ENCODE data around the gene KIAA1549. TPM values are rescaled to one million over a fixed set of nuclear protein-coding genes. Genes with fewer than 3 reads are reported as not detected.
A peak's percentile ranks its signal among the peaks of the same experiment; 100 is the strongest.

The KIAA1549 gene
- total and polyA plus RNA-seq, 2 donors, result 0.48 to 1.9 TPM

GRCh38 chr7:138879356-138879755 lies 101.8 kb downstream of the KIAA1549 start:
- Histone ChIP-seq H3K27ac (ENCODE audit: low read depth in 1 of 2, low read length in 1 of 2) (no peak overlapping the region), H3K9me3 (ENCODE audit: control insufficient read depth in 2 of 2, insufficient read depth in 1 of 2, low read length in 1 of 2) (no peaks in the 10 kb centered on the region), H3K4me3 (ENCODE audit: low read length in 2 of 2) (no peak overlapping the region), H3K4me1 (ENCODE audit: control insufficient read depth in 2 of 2, insufficient read depth in 2 of 2, low read length in 2 of 2) (peaks cover 3 to 19% of the 10 kb centered on the region in 2 donors), H3K27me3 (ENCODE audit: control insufficient read depth in 2 of 2, insufficient read depth in 1 of 2, low read length in 1 of 2) (no peaks in the 10 kb centered on the region), H3K36me3 (ENCODE audit: control insufficient read depth in 2 of 2, insufficient read depth in 2 of 2, low read length in 1 of 2) (no peaks in the 10 kb centered on the region)
- no peak for DNase-seq (ENCODE audit: low read depth in 6 of 9, low spot score in 9 of 9)
- WGBS, result 97% methylated on average over 10 of the region's 10 CpGs

- Histone ChIP-seq H3K36me3 (ENCODE audit: control insufficient read depth in 2 of 2, insufficient read depth in 2 of 2, low read length in 1 of 2) (no peaks in the 10 kb centered on the region), H3K9me3 (ENCODE audit: control insufficient read depth in 2 of 2, insufficient read depth in 1 of 2, low read length in 1 of 2) (no peaks in the 10 kb centered on the region), H3K4me3 (ENCODE audit: low read length in 2 of 2) (no peak overlapping the region), H3K4me1 (ENCODE audit: control insufficient read depth in 2 of 2, insufficient read depth in 2 of 2, low read length in 2 of 2) (peaks cover 3 to 19% of the 10 kb centered on the region in 2 donors), H3K27ac (ENCODE audit: low read depth in 1 of 2, low read length in 1 of 2) (no peak overlapping the region), H3K27me3 (ENCODE audit: control insufficient read depth in 2 of 2, insufficient read depth in 1 of 2, low read length in 1 of 2) (no peaks in the 10 kb centered on the region)
- no peak for DNase-seq (ENCODE audit: low read depth in 6 of 9, low spot score in 9 of 9)
Measured at GRCh38 chr7:138878856-138879255, 102.3 kb downstream of the KIAA1549 start.

GRCh38 chr7:138878051-138878450 lies 103.1 kb downstream of the KIAA1549 start:
- over 99% methylated on average over 7 of the region's 7 CpGs for WGBS
- Histone ChIP-seq H3K4me1 (ENCODE audit: control insufficient read depth in 2 of 2, insufficient read depth in 2 of 2, low read length in 2 of 2) (peaks cover 3 to 19% of the 10 kb centered on the region in 2 donors), H3K4me3 (ENCODE audit: low read length in 2 of 2) (no peak overlapping the region), H3K27ac (ENCODE audit: low read depth in 1 of 2, low read length in 1 of 2) (no peak overlapping the region), H3K36me3 (ENCODE audit: control insufficient read depth in 2 of 2, insufficient read depth in 2 of 2, low read length in 1 of 2) (no peaks in the 10 kb centered on the region), H3K27me3 (ENCODE audit: control insufficient read depth in 2 of 2, insufficient read depth in 1 of 2, low read length in 1 of 2) (no peaks in the 10 kb centered on the region), H3K9me3 (ENCODE audit: control insufficient read depth in 2 of 2, insufficient read depth in 1 of 2, low read length in 1 of 2) (no peaks in the 10 kb centered on the region)
- DNase-seq (ENCODE audit: low read depth in 6 of 9, low spot score in 9 of 9), result no peak

- DNase-seq (ENCODE audit: low read depth in 6 of 9, low spot score in 9 of 9), result no peak
- Histone ChIP-seq H3K27ac (ENCODE audit: low read depth in 1 of 2, low read length in 1 of 2) (no peak overlapping the region), H3K9me3 (ENCODE audit: control insufficient read depth in 2 of 2, insufficient read depth in 1 of 2, low read length in 1 of 2) (no peaks in the 10 kb centered on the region), H3K4me3 (ENCODE audit: low read length in 2 of 2) (no peak overlapping the region), H3K27me3 (ENCODE audit: control insufficient read depth in 2 of 2, insufficient read depth in 1 of 2, low read length in 1 of 2) (no peaks in the 10 kb centered on the region), H3K36me3 (ENCODE audit: control insufficient read depth in 2 of 2, insufficient read depth in 2 of 2, low read length in 1 of 2) (no peaks in the 10 kb centered on the region), H3K4me1 (ENCODE audit: control insufficient read depth in 2 of 2, insufficient read depth in 2 of 2, low read length in 2 of 2) (peaks cover 3 to 8% of the 10 kb centered on the region in 2 donors)
- 91% methylated on average over 4 of the region's 4 CpGs for WGBS
Measured at GRCh38 chr7:138876326-138876725, 104.9 kb downstream of the KIAA1549 start.

DNA sequence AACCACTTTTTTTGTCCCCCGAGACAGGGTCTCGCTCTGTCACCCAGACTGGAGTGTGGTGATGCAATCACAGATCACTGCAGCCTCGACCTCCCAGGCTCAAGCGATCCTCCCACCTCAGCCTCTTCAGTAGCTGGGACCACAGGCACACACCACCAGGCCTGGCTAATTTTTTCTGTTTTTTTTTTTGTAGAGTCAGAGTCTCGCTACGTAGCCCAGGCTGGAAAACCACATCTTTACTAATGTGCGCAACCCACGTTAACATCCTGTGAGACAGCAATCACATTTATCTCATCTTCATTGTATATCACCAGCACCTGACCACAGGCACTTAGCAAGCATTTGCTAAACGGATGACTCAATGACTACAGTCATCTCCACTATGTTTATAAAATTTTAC lies 105.4 kb downstream of the KIAA1549 start:
- Histone ChIP-seq H3K4me3 (ENCODE audit: low read length in 2 of 2) (no peak overlapping the region), H3K27ac (ENCODE audit: low read depth in 1 of 2, low read length in 1 of 2) (no peak overlapping the region), H3K36me3 (ENCODE audit: control insufficient read depth in 2 of 2, insufficient read depth in 2 of 2, low read length in 1 of 2) (no peaks in the 10 kb centered on the region), H3K4me1 (ENCODE audit: control insufficient read depth in 2 of 2, insufficient read depth in 2 of 2, low read length in 2 of 2) (peaks cover 3 to 8% of the 10 kb centered on the region in 2 donors), H3K9me3 (ENCODE audit: control insufficient read depth in 2 of 2, insufficient read depth in 1 of 2, low read length in 1 of 2) (no peaks in the 10 kb centered on the region), H3K27me3 (ENCODE audit: control insufficient read depth in 2 of 2, insufficient read depth in 1 of 2, low read length in 1 of 2) (no peaks in the 10 kb centered on the region)
- WGBS, result 41% methylated on average over 9 of the region's 9 CpGs
- peak in 6 of 9 donors; percentile 30 to 81 (median 44) for DNase-seq (ENCODE audit: low read depth in 6 of 9, low spot score in 9 of 9)

GRCh38 chr7:138873220-138873892 lies 107.8 kb downstream of the KIAA1549 start:
- 94% methylated on average over 5 of the region's 5 CpGs for whole genome bisulfite sequencing
- Histone ChIP-seq H3K4me1 (ENCODE audit: control insufficient read depth in 2 of 2, insufficient read depth in 2 of 2, low read length in 2 of 2) (peaks cover 3 to 8% of the 10 kb centered on the region in 2 donors), H3K36me3 (ENCODE audit: control insufficient read depth in 2 of 2, insufficient read depth in 2 of 2, low read length in 1 of 2) (no peaks in the 10 kb centered on the region), H3K27me3 (ENCODE audit: control insufficient read depth in 2 of 2, insufficient read depth in 1 of 2, low read length in 1 of 2) (no peaks in the 10 kb centered on the region), H3K4me3 (ENCODE audit: low read length in 2 of 2) (no peak overlapping the region), H3K9me3 (ENCODE audit: control insufficient read depth in 2 of 2, insufficient read depth in 1 of 2, low read length in 1 of 2) (no peaks in the 10 kb centered on the region), H3K27ac (ENCODE audit: low read depth in 1 of 2, low read length in 1 of 2) (no peak overlapping the region)
- DNase-seq (ENCODE audit: low read depth in 6 of 9, low spot score in 9 of 9), result no peak

- Histone ChIP-seq H3K9me3 (ENCODE audit: control insufficient read depth in 2 of 2, insufficient read depth in 1 of 2, low read length in 1 of 2) (no peaks in the 10 kb centered on the region), H3K36me3 (ENCODE audit: control insufficient read depth in 2 of 2, insufficient read depth in 2 of 2, low read length in 1 of 2) (no peaks in the 10 kb centered on the region), H3K27ac (ENCODE audit: low read depth in 1 of 2, low read length in 1 of 2) (no peak overlapping the region), H3K4me3 (ENCODE audit: low read length in 2 of 2) (no peak overlapping the region), H3K4me1 (ENCODE audit: control insufficient read depth in 2 of 2, insufficient read depth in 2 of 2, low read length in 2 of 2) (peaks cover 3 to 8% of the 10 kb centered on the region in 2 donors), H3K27me3 (ENCODE audit: control insufficient read depth in 2 of 2, insufficient read depth in 1 of 2, low read length in 1 of 2) (no peaks in the 10 kb centered on the region)
- 99% methylated on average over 4 of the region's 4 CpGs for WGBS
- no peak for DNase-seq (ENCODE audit: low read depth in 6 of 9, low spot score in 9 of 9)
Measured at GRCh38 chr7:138872576-138872975, 108.6 kb downstream of the KIAA1549 start.

DNA sequence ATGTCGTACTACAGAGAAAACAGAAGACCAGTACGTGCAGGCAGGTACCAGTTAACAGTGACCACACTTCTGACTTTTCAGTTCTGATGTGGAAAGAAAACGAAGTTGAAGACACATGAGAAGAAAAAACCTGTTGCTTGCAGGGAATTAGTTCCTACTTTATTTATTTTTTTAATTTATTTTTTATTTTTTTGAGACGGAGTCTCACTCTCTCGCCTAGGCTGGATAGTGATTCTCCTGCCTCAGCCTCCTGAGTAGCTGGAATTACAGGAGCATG lies 109.4 kb downstream of the KIAA1549 start:
- Histone ChIP-seq H3K4me1 (ENCODE audit: control insufficient read depth in 2 of 2, insufficient read depth in 2 of 2, low read length in 2 of 2) (peaks cover 3 to 8% of the 10 kb centered on the region in 2 donors), H3K27me3 (ENCODE audit: control insufficient read depth in 2 of 2, insufficient read depth in 1 of 2, low read length in 1 of 2) (no peaks in the 10 kb centered on the region), H3K9me3 (ENCODE audit: control insufficient read depth in 2 of 2, insufficient read depth in 1 of 2, low read length in 1 of 2) (no peaks in the 10 kb centered on the region), H3K4me3 (ENCODE audit: low read length in 2 of 2) (no peak overlapping the region), H3K27ac (ENCODE audit: low read depth in 1 of 2, low read length in 1 of 2) (no peak overlapping the region), H3K36me3 (ENCODE audit: control insufficient read depth in 2 of 2, insufficient read depth in 2 of 2, low read length in 1 of 2) (no peaks in the 10 kb centered on the region)
- WGBS, result 96% methylated on average over 5 of the region's 5 CpGs
- no peak for DNase-seq (ENCODE audit: low read depth in 6 of 9, low spot score in 9 of 9)

DNA sequence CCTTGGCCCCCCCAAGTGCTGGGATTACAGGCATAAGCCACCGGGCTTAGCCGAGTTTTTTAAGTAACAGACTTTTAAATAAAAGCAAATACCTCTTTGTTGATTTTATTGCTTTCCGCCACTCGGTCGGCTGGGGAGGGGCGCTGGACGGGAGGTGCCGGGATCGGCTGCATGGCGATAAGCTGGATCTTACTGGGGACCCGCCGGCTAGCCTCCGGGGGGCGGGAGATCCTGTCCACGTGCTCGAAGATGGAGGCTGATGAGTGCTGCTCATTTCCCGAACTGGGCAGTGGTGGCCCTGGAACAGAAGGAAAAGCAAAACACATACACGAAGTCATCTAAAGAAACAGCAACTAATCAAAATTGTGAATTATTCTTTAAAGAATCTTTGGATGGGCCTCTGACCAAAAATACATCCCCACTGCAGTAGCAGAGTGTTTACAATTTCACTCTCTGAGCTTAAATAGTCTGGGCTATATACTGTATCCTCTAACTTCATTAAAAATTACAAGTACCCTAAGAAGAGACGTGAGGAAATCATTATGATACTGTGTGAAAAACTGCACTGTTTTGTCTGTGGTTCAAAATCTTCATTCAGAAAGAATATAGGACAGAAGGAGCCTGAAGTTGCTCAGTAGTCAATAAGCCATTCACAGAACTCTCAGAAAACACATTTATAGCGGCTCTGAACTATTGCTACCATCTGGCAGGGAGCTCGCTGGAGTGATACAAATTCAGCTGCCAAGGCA lies 110.0 kb downstream of the KIAA1549 start:
- H3K27ac ChIP-seq (ENCODE audit: low read depth in 1 of 2, low read length in 1 of 2), result no peak overlapping the region
- peaks cover 3 to 6% of the 10 kb centered on the region in 2 donors for H3K4me1 ChIP-seq (ENCODE audit: control insufficient read depth in 2 of 2, insufficient read depth in 2 of 2, low read length in 2 of 2)
- H3K9me3 ChIP-seq (ENCODE audit: control insufficient read depth in 2 of 2, insufficient read depth in 1 of 2, low read length in 1 of 2), result no peaks in the 10 kb centered on the region
- 98% methylated on average over 21 of the region's 21 CpGs for WGBS
- no peak for DNase-seq (ENCODE audit: low read depth in 6 of 9, low spot score in 9 of 9)
- H3K4me3 ChIP-seq (ENCODE audit: low read length in 2 of 2), result no peak overlapping the region
- no peaks in the 10 kb centered on the region for H3K36me3 ChIP-seq (ENCODE audit: control insufficient read depth in 2 of 2, insufficient read depth in 2 of 2, low read length in 1 of 2)
- H3K27me3 ChIP-seq (ENCODE audit: control insufficient read depth in 2 of 2, insufficient read depth in 1 of 2, low read length in 1 of 2), result no peaks in the 10 kb centered on the region

Measured in thymus (tissue), 11 donors.